T-helper 17 cell (primary cell): ENCODE data around the gene ADSL. TPM values are rescaled to one million over a fixed set of nuclear protein-coding genes. Genes with fewer than 3 reads are reported as not detected.
"Not testable (repeated sequence)": the region's sequence is repeated elsewhere in the genome, so short reads cannot be mapped to it uniquely, and the experiment has no call there.

ENCODE experiments used
- ATAC-seq: fragments of 150-1000 bp; cut with Tn5 transposase; 2 replicates; pipeline ENCODE4 v1.10.0; 2021; ENCODE audit warnings: mild to moderate bottlenecking, moderate library complexity
- DNase-seq, 3 donors: peaks; one replicate each; pipeline versions ENCODE4 v3.0.0 to v3.0.0-alpha.2; 2020 to 2021
- H3K9me3 ChIP-seq: one replicate; pipeline ENCODE4 v1.7.0; 2013; ENCODE audit warnings: low read length, mild to moderate bottlenecking; ENCODE audit not compliant: control insufficient read depth, poor library complexity, severe bottlenecking
- H3K27ac Mint-ChIP-seq: one replicate; pipeline ENCODE4 v1.8.0; 2022; ENCODE audit warnings: mild to moderate bottlenecking, moderate library complexity, mixed read lengths
- H3K27me3 Mint-ChIP-seq: one replicate; pipeline ENCODE4 v1.8.0; 2022; ENCODE audit warnings: mixed read lengths
- H3K36me3 Mint-ChIP-seq: one replicate; pipeline ENCODE4 v1.8.0; 2022; ENCODE audit warnings: low read depth, mixed read lengths
- H3K4me1 Mint-ChIP-seq: one replicate; pipeline ENCODE4 v1.8.0; 2022; ENCODE audit warnings: mild to moderate bottlenecking, mixed read lengths
- H3K4me3 Mint-ChIP-seq: one replicate; pipeline ENCODE4 v1.8.0; 2022; ENCODE audit warnings: mild to moderate bottlenecking, moderate library complexity, mixed read lengths
- total RNA-seq, 4 donors: library from RNA in 2 of 4; stranded (reverse) in 2 of 4; gene quantifications; one replicate each; pipeline ENCODE4 v1.2.3 and lab custom pipeline; 2022 to 2026

The ADSL gene
- total RNA-seq, 2 donors from 2014 or later: 59.2 to 67.5 TPM

DNA sequence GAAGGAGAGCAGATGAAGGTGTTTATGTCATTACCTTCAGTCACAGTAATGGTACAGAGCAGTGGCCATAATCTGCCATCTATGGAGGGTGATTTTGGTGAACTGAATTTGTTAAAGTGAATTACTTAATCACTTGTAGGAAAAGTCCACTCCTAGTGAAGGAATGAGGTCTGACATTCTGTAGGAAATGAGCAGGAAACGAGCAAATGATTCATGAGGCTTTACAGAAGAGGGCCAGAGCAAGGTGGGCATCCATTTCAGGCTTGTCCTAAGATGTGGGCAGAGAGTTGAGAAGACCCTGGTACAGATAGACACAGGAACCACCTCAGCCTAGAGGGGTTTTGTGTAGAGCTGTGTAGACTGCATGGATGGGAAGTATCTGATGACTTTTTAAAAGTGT, 18.1 kb downstream of the ADSL start:
- H3K36me3 Mint-ChIP-seq: peaks cover 18% of the 10 kb centered on the region
- DNase-seq (no peak), ATAC-seq (no peak)
- peak overlapping the region; percentile 69 for H3K27ac Mint-ChIP-seq
- H3K9me3 ChIP-seq: no peaks in the 10 kb centered on the region
- peaks cover 14% of the 10 kb centered on the region for H3K4me1 Mint-ChIP-seq
- H3K4me3 Mint-ChIP-seq: no peak overlapping the region
- H3K27me3 Mint-ChIP-seq: no peaks in the 10 kb centered on the region

GRCh38 chr22:40366068-40366467, 19.8 kb downstream of the ADSL start:
- Mint-ChIP-seq H3K27ac (peak overlapping the region; percentile 62), H3K27me3 (no peaks in the 10 kb centered on the region), H3K36me3 (peaks cover 18% of the 10 kb centered on the region), H3K4me3 (no peak overlapping the region), H3K4me1 (peaks cover 18% of the 10 kb centered on the region)
- no peaks in the 10 kb centered on the region for H3K9me3 ChIP-seq
- no peak for ATAC-seq
- no peak for DNase-seq

DNA sequence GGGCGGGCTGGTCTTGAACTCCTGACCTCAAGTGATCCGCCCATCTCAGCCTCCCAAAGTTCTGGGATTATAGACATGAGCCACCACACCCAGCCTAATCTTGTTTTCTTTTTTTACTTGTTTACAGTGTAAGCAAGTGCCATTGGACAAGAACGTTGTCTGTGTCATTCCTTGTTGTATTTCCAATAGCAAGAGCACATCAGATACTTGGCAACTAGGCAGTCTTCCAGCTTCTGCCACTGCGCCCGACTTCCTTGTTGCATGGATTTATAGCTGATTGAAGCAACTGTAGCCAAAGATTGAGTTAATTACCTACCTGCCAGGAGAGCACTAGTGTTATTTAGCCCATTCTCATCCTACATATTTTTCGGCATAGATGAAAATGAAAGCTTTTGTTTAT, 21.0 kb downstream of the ADSL start:
- ATAC-seq (no peak), DNase-seq (no peak)
- Mint-ChIP-seq H3K27ac (no peak overlapping the region), H3K4me1 (peaks cover 18% of the 10 kb centered on the region), H3K36me3 (peaks cover 12% of the 10 kb centered on the region), H3K4me3 (no peak overlapping the region), H3K27me3 (no peaks in the 10 kb centered on the region)
- H3K9me3 ChIP-seq: no peaks in the 10 kb centered on the region

DNA sequence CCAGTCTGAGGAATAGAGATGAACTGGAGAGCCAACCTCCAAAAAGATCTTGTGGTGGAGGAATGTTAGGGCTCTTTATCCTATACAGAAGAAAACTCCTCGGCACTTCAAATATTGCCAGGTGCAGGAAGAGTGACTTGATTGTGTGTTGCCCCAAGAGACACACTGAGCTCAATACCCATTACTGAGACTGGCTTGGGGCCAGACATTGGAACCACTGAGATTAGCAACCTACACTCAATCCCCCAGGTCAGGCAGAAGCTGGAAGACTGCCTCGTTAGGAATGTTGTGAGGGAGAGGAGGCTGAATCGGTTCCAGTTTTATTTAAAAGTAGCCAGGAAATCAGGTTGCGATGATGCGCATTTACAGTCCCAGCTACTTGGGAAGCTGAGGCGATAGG, 21.7 kb downstream of the ADSL start:
- Mint-ChIP-seq H3K36me3 (peaks cover 8% of the 10 kb centered on the region), H3K4me3 (no peak overlapping the region), H3K27me3 (no peaks in the 10 kb centered on the region), H3K4me1 (peaks cover 16% of the 10 kb centered on the region), H3K27ac (no peak overlapping the region)
- ATAC-seq (no peak), DNase-seq (no peak)
- H3K9me3 ChIP-seq: no peaks in the 10 kb centered on the region

DNA sequence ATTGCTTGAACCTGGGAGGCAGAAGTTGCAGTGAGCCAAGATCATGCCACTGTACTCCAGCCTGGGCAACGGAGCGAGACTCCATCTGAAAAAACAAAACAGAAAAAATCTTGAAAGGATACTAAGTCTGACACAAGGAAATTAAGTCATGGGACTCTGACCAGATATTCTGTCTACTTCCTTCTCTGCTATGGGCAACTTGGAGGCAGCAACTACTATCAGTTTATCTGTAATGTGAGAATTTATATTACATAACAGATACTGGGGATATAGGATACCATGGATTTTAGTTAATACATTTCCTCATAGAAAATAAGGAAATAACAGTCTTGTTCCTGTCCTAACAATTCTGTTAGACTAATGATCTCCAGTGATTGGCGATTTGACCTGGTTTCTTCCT, 22.5 kb downstream of the ADSL start:
- peaks cover 11% of the 10 kb centered on the region for H3K36me3 Mint-ChIP-seq
- no peak for DNase-seq
- no peak overlapping the region for H3K4me3 Mint-ChIP-seq
- no peaks in the 10 kb centered on the region for H3K9me3 ChIP-seq
- no peak overlapping the region for H3K27ac Mint-ChIP-seq
- H3K4me1 Mint-ChIP-seq: peaks cover 19% of the 10 kb centered on the region
- ATAC-seq: no peak
- H3K27me3 Mint-ChIP-seq: no peaks in the 10 kb centered on the region

- ATAC-seq (no peak), DNase-seq (no peak)
- no peaks in the 10 kb centered on the region for H3K9me3 ChIP-seq
- no peaks in the 10 kb centered on the region for H3K27me3 Mint-ChIP-seq
- peaks cover 20% of the 10 kb centered on the region for H3K4me1 Mint-ChIP-seq
- H3K4me3 Mint-ChIP-seq: no peak overlapping the region
- H3K36me3 Mint-ChIP-seq: peaks cover 2% of the 10 kb centered on the region
- H3K27ac Mint-ChIP-seq: no peak overlapping the region
Observed at GRCh38 chr22:40374567-40374966, 28.3 kb downstream of the ADSL start.

DNA sequence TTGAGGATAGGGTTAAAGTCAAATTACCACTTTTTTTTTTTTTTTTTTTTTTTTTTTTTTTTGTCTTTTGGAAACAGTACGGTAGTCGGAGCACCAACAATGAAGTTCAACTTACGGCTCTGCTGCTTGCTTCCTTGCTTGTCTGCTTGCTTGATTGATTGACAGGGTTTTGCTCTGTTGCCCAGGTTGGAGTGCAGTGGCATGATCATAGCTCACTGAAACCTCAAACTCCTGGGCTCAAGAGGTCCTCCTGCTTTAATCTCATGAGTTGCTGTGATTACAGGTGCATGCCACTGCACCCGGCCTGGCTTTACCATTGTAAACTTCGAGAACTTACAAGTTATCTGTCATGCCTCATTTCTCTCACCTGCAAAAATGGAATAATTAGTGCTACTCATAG, 29.8 kb downstream of the ADSL start:
- peaks cover 19% of the 10 kb centered on the region for H3K4me1 Mint-ChIP-seq
- no peak overlapping the region for H3K27ac Mint-ChIP-seq
- DNase-seq (no peak), ATAC-seq (no peak)
- peaks cover 2% of the 10 kb centered on the region for H3K36me3 Mint-ChIP-seq
- H3K27me3 Mint-ChIP-seq: no peaks in the 10 kb centered on the region
- no peak overlapping the region for H3K4me3 Mint-ChIP-seq
- H3K9me3 ChIP-seq: no peaks in the 10 kb centered on the region

DNA sequence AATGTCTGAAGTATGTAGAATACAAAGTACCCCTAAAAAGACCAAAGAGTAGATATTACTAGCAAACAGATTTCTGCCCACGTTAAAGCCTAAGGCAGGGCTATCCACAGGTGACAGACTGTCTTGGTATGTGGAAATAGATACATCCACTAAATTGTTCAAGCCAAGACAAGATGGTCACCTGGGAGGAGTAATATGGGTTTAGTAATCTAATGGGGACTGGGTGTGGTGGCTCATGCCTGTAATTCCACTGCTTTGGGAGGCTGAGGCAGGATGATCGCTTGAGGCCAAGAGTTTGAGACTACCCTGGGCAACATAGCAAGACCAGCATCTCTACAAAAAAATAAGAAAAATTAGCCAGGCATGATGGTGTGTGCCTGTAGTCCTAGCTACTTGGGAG, 31.6 kb downstream of the ADSL start:
- Mint-ChIP-seq H3K36me3 (peaks cover 4% of the 10 kb centered on the region), H3K4me1 (peaks cover 21% of the 10 kb centered on the region), H3K27me3 (no peaks in the 10 kb centered on the region), H3K4me3 (no peak overlapping the region), H3K27ac (no peak overlapping the region)
- ATAC-seq: no peak
- no peak for DNase-seq
- no peaks in the 10 kb centered on the region for H3K9me3 ChIP-seq

GRCh38 chr22:40378448-40378847, 32.1 kb downstream of the ADSL start:
- H3K27ac Mint-ChIP-seq, H3K27me3 Mint-ChIP-seq, H3K9me3 ChIP-seq, H3K4me3 Mint-ChIP-seq, DNase-seq, H3K36me3 Mint-ChIP-seq, ATAC-seq: not testable (repeated sequence)
- H3K4me1 Mint-ChIP-seq: peaks cover 20% of the 10 kb centered on the region

- DNase-seq (no peak), ATAC-seq (no peak)
- H3K4me3 Mint-ChIP-seq: no peak overlapping the region
- peaks cover 39% of the 10 kb centered on the region for H3K4me1 Mint-ChIP-seq
- no peak overlapping the region for H3K27ac Mint-ChIP-seq
- peaks cover 4% of the 10 kb centered on the region for H3K36me3 Mint-ChIP-seq
- no peaks in the 10 kb centered on the region for H3K9me3 ChIP-seq
- H3K27me3 Mint-ChIP-seq: no peaks in the 10 kb centered on the region
Observed at GRCh38 chr22:40381461-40381860, 35.2 kb downstream of the ADSL start.

- ATAC-seq: no peak
- H3K27me3 Mint-ChIP-seq: no peaks in the 10 kb centered on the region
- peaks cover 12% of the 10 kb centered on the region for H3K36me3 Mint-ChIP-seq
- H3K4me3 Mint-ChIP-seq: no peak overlapping the region
- no peak for DNase-seq
- peaks cover 52% of the 10 kb centered on the region for H3K4me1 Mint-ChIP-seq
- H3K27ac Mint-ChIP-seq: peak overlapping the region; percentile 96
- no peaks in the 10 kb centered on the region for H3K9me3 ChIP-seq
Observed at GRCh38 chr22:40383905-40384304, 37.6 kb downstream of the ADSL start.

DNA sequence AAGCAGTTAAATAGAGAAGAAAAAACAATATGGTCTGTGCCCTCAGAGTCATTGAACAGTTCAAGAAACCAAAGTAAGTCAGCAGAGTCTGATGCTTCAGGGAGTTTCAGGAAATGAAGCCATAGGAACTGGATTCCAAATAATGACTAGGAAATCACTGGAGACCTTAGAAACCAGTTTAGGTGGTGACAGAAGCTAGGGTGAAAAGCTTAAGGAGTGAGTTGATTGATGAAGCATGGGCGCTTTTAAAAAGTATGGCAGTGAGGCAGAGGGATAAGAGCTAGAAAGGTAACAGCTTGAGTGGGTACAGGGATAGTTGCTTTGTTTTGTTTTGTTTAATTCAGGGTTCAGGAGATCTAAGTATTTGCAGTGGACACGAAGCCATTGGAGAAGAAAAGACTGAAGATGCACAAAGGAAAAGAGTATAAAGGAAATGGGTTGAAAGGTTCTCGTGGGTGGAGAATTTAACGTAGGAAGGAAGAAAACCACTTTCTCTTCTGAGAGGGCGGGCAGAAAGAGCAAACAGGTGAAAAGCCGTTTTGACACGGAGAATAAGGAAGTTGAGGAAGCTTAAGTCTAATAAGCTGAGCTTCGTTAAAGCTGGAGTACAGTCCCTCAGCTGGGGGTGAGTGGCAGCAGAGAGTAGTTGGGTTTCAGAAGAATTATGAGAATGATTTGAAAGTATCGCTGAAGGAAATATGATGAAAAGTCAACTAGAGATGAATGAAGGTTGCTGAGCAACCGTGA, 38.9 kb downstream of the ADSL start:
- peak; percentile 94 for ATAC-seq
- DNase-seq: no peak
- H3K4me1 Mint-ChIP-seq: peaks cover 46% of the 10 kb centered on the region
- H3K27me3 Mint-ChIP-seq: no peaks in the 10 kb centered on the region
- peak overlapping the region; percentile 91 for H3K4me3 Mint-ChIP-seq
- no peaks in the 10 kb centered on the region for H3K9me3 ChIP-seq
- H3K36me3 Mint-ChIP-seq: peaks cover 12% of the 10 kb centered on the region
- peak overlapping the region; percentile 96 for H3K27ac Mint-ChIP-seq

DNA sequence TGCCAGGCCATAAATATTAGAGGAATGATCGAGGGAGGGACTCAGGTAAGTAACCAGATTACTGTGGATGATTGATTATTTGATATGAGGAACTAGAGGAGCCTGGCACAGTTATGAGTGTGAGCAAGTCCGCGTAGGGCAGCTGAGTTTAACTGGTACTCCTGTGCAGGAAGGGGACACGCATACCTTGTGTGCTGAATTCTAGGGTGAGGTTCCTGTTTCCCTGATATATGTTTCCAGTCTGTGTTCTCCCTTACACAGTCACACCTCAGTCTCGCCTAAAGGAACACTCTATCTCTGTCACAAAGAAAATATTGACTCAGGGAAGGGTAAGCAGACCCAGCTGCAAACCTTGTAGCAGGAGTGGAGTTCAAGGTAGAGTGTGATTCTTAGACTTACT, 41.4 kb downstream of the ADSL start:
- H3K4me3 Mint-ChIP-seq: no peak overlapping the region
- ATAC-seq: no peak
- no peaks in the 10 kb centered on the region for H3K9me3 ChIP-seq

GRCh38 chr22:40388231-40388630, 41.9 kb downstream of the ADSL start:
- H3K27ac Mint-ChIP-seq: peak overlapping the region; percentile 93
- H3K9me3 ChIP-seq: no peaks in the 10 kb centered on the region
- ATAC-seq (no peak), DNase-seq (no peak)
- H3K36me3 Mint-ChIP-seq: peaks cover 10% of the 10 kb centered on the region
- no peaks in the 10 kb centered on the region for H3K27me3 Mint-ChIP-seq
- H3K4me3 Mint-ChIP-seq: no peak overlapping the region
- H3K4me1 Mint-ChIP-seq: peaks cover 53% of the 10 kb centered on the region

More for the DNA sequence above, 41.4 kb downstream of the ADSL start:
- Mint-ChIP-seq H3K36me3 (peaks cover 10% of the 10 kb centered on the region), H3K4me1 (peaks cover 54% of the 10 kb centered on the region), H3K27ac (peak overlapping the region; percentile 93), H3K27me3 (no peaks in the 10 kb centered on the region)
- no peak for DNase-seq
